ENCODE measurements around the gene ANO1. TPM values are rescaled to one million over a fixed set of nuclear protein-coding genes. Genes with fewer than 3 reads are reported as not detected.

Gene ANO1
- total and polyA plus RNA-seq, 4 donors = 7.8 to 64.8 (median 32.2) TPM

DNA sequence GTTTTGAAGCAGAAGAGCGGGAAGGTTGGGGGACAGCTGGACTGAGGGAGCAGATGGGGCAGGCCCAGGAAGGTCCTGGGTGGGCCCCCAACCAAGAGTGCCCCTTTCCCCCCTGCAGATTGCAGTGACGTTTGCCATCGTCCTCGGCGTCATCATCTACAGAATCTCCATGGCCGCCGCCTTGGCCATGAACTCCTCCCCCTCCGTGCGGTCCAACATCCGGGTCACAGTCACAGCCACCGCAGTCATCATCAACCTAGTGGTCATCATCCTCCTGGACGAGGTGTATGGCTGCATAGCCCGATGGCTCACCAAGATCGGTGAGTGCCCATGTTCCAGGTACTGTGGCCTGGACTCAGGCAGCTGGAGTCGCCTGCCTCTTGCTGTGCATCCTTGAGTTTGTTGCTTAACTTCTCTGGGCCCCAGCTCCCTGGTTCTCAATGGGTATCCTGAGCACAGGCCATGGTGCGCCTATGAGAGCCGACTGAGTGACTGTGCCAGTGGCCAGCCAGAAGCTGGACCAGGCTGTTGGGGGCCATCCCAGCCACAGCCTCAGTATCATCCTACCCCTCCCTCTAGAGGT, 83.0 kb downstream of the ANO1 start:
- H3K4me3 ChIP-seq (ENCODE audit: low read depth in 1 of 3, low read length in 3 of 3) = no peak overlapping the region

DNA sequence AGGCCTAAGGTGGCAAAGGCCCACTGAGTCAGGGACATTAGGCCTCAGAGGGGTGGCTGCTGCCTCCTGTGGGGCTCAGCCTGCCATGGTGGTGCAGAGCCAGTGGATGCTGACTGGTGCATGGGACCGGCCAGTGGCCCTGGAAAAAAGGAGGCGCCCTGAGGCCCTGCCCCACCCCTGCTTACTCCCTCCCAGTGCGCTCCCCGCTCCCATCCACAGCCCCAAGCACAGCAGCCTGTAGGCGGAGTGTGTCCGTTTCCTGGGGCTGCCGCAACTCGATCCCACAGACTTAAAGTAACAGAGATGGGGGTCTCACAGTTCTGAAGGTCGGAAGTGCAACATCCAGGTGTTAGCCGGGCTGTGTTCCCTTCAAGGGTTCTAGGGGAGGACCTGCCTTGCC, 86.6 kb downstream of the ANO1 start:
- H3K36me3 ChIP-seq (ENCODE audit: control insufficient read depth in 4 of 4, insufficient read depth in 3 of 4, low read depth in 1 of 4, low read length in 3 of 4) = peaks cover 5 to 63% (median 19%) of the 10 kb centered on the region in 4 donors
- H3K27me3 ChIP-seq (ENCODE audit: control insufficient read depth in 4 of 4, insufficient read depth in 4 of 4, low read length in 3 of 4) = no peaks in the 10 kb centered on the region
- peaks cover 5 to 11% (median 7%) of the 10 kb centered on the region in 4 donors for H3K4me1 ChIP-seq (ENCODE audit: control insufficient read depth in 4 of 4, insufficient read depth in 4 of 4, low read length in 3 of 4)
- WGBS = 96% methylated on average over 10 of the region's 10 CpGs
- H3K4me3 ChIP-seq (ENCODE audit: low read depth in 1 of 3, low read length in 3 of 3) = no peak overlapping the region
- H3K9ac ChIP-seq (ENCODE audit: low read depth in 1 of 2, low read length in 2 of 2) = no peak overlapping the region
- H3K9me3 ChIP-seq (ENCODE audit: control insufficient read depth in 4 of 4, low read length in 3 of 4) = no peaks in the 10 kb centered on the region
- H3K27ac ChIP-seq (ENCODE audit: low read depth in 1 of 2, low read length in 2 of 2) = no peak overlapping the region
- no peak for DNase-seq (ENCODE audit: low spot score)
- TF ChIP-seq FOXA2 (IDR thresholded peaks at IDR 0.05) (no peak), RAD21 (IDR thresholded peaks at IDR 0.05) (no peak), ATF3 (IDR thresholded peaks at IDR 0.05) (no peak), JUND (IDR thresholded peaks at IDR 0.05) (no peak), EGR1 (IDR thresholded peaks at IDR 0.05; ENCODE audit: low read depth in 2 of 2) (no peak), TAF1 (conservative IDR thresholded peaks at IDR 0.05) (no peak), NR2F2 (IDR thresholded peaks at IDR 0.05) (no peak), MAX (IDR thresholded peaks at IDR 0.05) (no peak), HNF4G (IDR thresholded peaks at IDR 0.05) (no peak), FOXA1 (IDR thresholded peaks at IDR 0.05) (no peak), RXRA (IDR thresholded peaks at IDR 0.05) (no peak), SP1 (IDR thresholded peaks at IDR 0.05) (no peak), YY1 (IDR thresholded peaks at IDR 0.05) (no peak), REST (IDR thresholded peaks at IDR 0.05) (no peak), HNF4A (conservative IDR thresholded peaks at IDR 0.05) (no peak), GABPA (IDR thresholded peaks at IDR 0.05 in 1 of 2, conservative IDR thresholded peaks at IDR 0.05 in 1 of 2) (no peak), CTCF (IDR thresholded peaks at IDR 0.05; ENCODE audit: low read depth, low read length, missing input control) (no peak)
- TF ChIP-seq, protein P1, sequence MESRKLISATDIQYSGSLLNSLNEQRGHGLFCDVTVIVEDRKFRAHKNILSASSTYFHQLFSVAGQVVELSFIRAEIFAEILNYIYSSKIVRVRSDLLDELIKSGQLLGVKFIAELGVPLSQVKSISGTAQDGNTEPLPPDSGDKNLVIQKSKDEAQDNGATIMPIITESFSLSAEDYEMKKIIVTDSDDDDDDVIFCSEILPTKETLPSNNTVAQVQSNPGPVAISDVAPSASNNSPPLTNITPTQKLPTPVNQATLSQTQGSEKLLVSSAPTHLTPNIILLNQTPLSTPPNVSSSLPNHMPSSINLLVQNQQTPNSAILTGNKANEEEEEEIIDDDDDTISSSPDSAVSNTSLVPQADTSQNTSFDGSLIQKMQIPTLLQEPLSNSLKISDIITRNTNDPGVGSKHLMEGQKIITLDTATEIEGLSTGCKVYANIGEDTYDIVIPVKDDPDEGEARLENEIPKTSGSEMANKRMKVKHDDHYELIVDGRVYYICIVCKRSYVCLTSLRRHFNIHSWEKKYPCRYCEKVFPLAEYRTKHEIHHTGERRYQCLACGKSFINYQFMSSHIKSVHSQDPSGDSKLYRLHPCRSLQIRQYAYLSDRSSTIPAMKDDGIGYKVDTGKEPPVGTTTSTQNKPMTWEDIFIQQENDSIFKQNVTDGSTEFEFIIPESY (IDR thresholded peaks at IDR 0.05) = no peak

More for the DNA sequence above, 83.0 kb downstream of the ANO1 start:
- 95% methylated on average over 17 of the region's 17 CpGs for WGBS
- no peak overlapping the region for H3K27ac ChIP-seq (ENCODE audit: low read depth in 1 of 2, low read length in 2 of 2)
- no peak overlapping the region for H3K9ac ChIP-seq (ENCODE audit: low read depth in 1 of 2, low read length in 2 of 2)
- H3K36me3 ChIP-seq (ENCODE audit: control insufficient read depth in 4 of 4, insufficient read depth in 3 of 4, low read depth in 1 of 4, low read length in 3 of 4) = peaks cover 0 to 36% (median 12%) of the 10 kb centered on the region in 4 donors
- H3K27me3 ChIP-seq (ENCODE audit: control insufficient read depth in 4 of 4, insufficient read depth in 4 of 4, low read length in 3 of 4) = no peaks in the 10 kb centered on the region
- no peaks in the 10 kb centered on the region for H3K9me3 ChIP-seq (ENCODE audit: control insufficient read depth in 4 of 4, low read length in 3 of 4)
- peaks cover 9 to 16% (median 12%) of the 10 kb centered on the region in 4 donors for H3K4me1 ChIP-seq (ENCODE audit: control insufficient read depth in 4 of 4, insufficient read depth in 4 of 4, low read length in 3 of 4)
- DNase-seq (ENCODE audit: low spot score) = no peak
- TF ChIP-seq FOXA2 (IDR thresholded peaks at IDR 0.05) = no peak
- TF ChIP-seq GABPA (IDR thresholded peaks at IDR 0.05 in 1 of 2, conservative IDR thresholded peaks at IDR 0.05 in 1 of 2) = no peak
- no peak for TF ChIP-seq HNF4G (IDR thresholded peaks at IDR 0.05)

All from liver (tissue), 9 donors.